EH (cell line): ENCODE data around the gene HORMAD2.
"Not testable (repeated sequence)": the region's sequence is repeated elsewhere in the genome, so short reads cannot be mapped to it uniquely, and the experiment has no call there.

Experiments
- DNase-seq: peaks from one replicate; pipeline ENCODE4 v3.0.0-alpha.2; 2015; ENCODE audit warnings: low read depth

Gene HORMAD2

GRCh38 chr22:30057375-30057774 is 22.9 kb upstream of the HORMAD2 start:
- DNase-seq, result no peak

- not testable (repeated sequence) for DNase-seq
These were observed 20.8 kb upstream of the HORMAD2 start for GRCh38 chr22:30059346-30060020.

GRCh38 chr22:30061094-30061493 is 19.2 kb upstream of the HORMAD2 start:
- DNase-seq, result not testable (repeated sequence)

GRCh38 chr22:30062259-30062658 is 18.0 kb upstream of the HORMAD2 start:
- no peak for DNase-seq

- DNase-seq, result no peak
These were observed 17.3 kb upstream of the HORMAD2 start for GRCh38 chr22:30062950-30063349.

- no peak for DNase-seq
These were observed 16.1 kb upstream of the HORMAD2 start for GRCh38 chr22:30064172-30064571.

- DNase-seq, result no peak
These were observed 6.5 kb upstream of the HORMAD2 start for GRCh38 chr22:30073743-30074142.

- no peak for DNase-seq
These were observed 6.1 kb upstream of the HORMAD2 start for GRCh38 chr22:30074147-30074546.

GRCh38 chr22:30074994-30075393 is 5.3 kb upstream of the HORMAD2 start:
- no peak for DNase-seq

- DNase-seq, result no peak
These were observed 2.9 kb upstream of the HORMAD2 start for GRCh38 chr22:30077279-30077880.

- DNase-seq, result no peak
These were observed 1.6 kb upstream of the HORMAD2 start for GRCh38 chr22:30078320-30079311.

GRCh38 chr22:30080805-30081204 is 541 bp downstream of the HORMAD2 start:
- no peak for DNase-seq

- DNase-seq, result no peak
These were observed 6.2 kb downstream of the HORMAD2 start for GRCh38 chr22:30086496-30086895.

GRCh38 chr22:30087037-30087436 is 6.8 kb downstream of the HORMAD2 start:
- DNase-seq, result peak; percentile 16

GRCh38 chr22:30087611-30088010 is 7.3 kb downstream of the HORMAD2 start:
- no peak for DNase-seq

- no peak for DNase-seq
These were observed 8.2 kb downstream of the HORMAD2 start for GRCh38 chr22:30088468-30088867.

- no peak for DNase-seq
These were observed 9.4 kb downstream of the HORMAD2 start for GRCh38 chr22:30089655-30089974.

- no peak for DNase-seq
These were observed 12.4 kb downstream of the HORMAD2 start for GRCh38 chr22:30092686-30093085.

- DNase-seq, result no peak
These were observed 14.5 kb downstream of the HORMAD2 start for GRCh38 chr22:30094804-30095203.

- no peak for DNase-seq
These were observed 17.6 kb downstream of the HORMAD2 start for GRCh38 chr22:30097861-30098260.

GRCh38 chr22:30100770-30101169 is 20.5 kb downstream of the HORMAD2 start:
- DNase-seq, result not testable (repeated sequence)

GRCh38 chr22:30104501-30105156 is 24.4 kb downstream of the HORMAD2 start:
- DNase-seq, result peak; percentile 40
